ENCODE data around the gene EEF1G.

DNA sequence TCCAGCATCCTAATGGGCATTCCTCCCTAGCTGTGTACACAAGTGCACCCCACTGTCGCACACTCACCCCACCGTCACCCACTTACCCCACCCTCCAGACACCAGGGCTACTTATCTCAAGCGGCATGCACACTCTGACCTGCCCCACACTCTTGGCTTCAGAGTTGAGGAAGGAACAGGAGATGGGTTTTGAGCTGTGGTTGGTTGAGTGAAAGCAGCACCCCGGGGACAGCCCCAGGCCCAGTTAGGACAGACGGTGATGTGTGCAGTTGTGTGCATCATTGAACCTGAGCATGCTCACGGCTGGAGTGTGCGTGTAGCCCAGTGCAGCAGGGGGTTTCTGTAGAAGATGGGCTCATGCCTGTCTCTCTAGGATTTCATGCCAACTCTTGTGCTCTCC lies 59.5 kb downstream of the EEF1G start:
- TF ChIP-seq, protein P1, sequence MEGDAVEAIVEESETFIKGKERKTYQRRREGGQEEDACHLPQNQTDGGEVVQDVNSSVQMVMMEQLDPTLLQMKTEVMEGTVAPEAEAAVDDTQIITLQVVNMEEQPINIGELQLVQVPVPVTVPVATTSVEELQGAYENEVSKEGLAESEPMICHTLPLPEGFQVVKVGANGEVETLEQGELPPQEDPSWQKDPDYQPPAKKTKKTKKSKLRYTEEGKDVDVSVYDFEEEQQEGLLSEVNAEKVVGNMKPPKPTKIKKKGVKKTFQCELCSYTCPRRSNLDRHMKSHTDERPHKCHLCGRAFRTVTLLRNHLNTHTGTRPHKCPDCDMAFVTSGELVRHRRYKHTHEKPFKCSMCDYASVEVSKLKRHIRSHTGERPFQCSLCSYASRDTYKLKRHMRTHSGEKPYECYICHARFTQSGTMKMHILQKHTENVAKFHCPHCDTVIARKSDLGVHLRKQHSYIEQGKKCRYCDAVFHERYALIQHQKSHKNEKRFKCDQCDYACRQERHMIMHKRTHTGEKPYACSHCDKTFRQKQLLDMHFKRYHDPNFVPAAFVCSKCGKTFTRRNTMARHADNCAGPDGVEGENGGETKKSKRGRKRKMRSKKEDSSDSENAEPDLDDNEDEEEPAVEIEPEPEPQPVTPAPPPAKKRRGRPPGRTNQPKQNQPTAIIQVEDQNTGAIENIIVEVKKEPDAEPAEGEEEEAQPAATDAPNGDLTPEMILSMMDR (IDR thresholded peaks at IDR 0.05): no peak
- TF ChIP-seq POLR2A (IDR thresholded peaks at IDR 0.05) (no peak), POLR2AphosphoS5 (IDR thresholded peaks at IDR 0.05) (no peak)

Measured in transverse colon (tissue), 4 donors.